ENCODE measurements around the gene ACTN3.

ACTN3 gene

GRCh38 chr11:66609721-66610617, 63.3 kb downstream of the ACTN3 start:
- no peak for TF ChIP-seq CTCF (IDR thresholded peaks at IDR 0.05)
- no peak overlapping the region for H3K27ac ChIP-seq

GRCh38 chr11:66612458-66612857, 65.8 kb downstream of the ACTN3 start:
- no peak overlapping the region for H3K9ac ChIP-seq
- TF ChIP-seq CTCF (IDR thresholded peaks at IDR 0.05) = no peak
- peaks cover 2% of the 10 kb centered on the region for H3K79me2 ChIP-seq
- H2AFZ ChIP-seq = no peak overlapping the region
- no peaks in the 10 kb centered on the region for H3K9me3 ChIP-seq (ENCODE audit: control insufficient read depth, low read length)
- H3K4me3 ChIP-seq (ENCODE audit: low read depth, low read length) = no peak overlapping the region
- H3K4me2 ChIP-seq (ENCODE audit: low read length) = no peak overlapping the region
- no peaks in the 10 kb centered on the region for H3K4me1 ChIP-seq
- H3K27ac ChIP-seq = no peak overlapping the region
- no peaks in the 10 kb centered on the region for H3K27me3 ChIP-seq (ENCODE audit: control insufficient read depth, insufficient read depth, low read length)
- H3K36me3 ChIP-seq (ENCODE audit: control insufficient read depth, insufficient read depth, low read length) = no peaks in the 10 kb centered on the region

More at GRCh38 chr11:66609721-66610617, 63.3 kb downstream of the ACTN3 start:
- no peaks in the 10 kb centered on the region for H3K4me1 ChIP-seq
- H3K4me3 ChIP-seq (ENCODE audit: low read depth, low read length) = no peak overlapping the region
- no peaks in the 10 kb centered on the region for H3K27me3 ChIP-seq (ENCODE audit: control insufficient read depth, insufficient read depth, low read length)
- H3K36me3 ChIP-seq (ENCODE audit: control insufficient read depth, insufficient read depth, low read length) = no peaks in the 10 kb centered on the region
- no peak overlapping the region for H3K4me2 ChIP-seq (ENCODE audit: low read length)
- no peaks in the 10 kb centered on the region for H3K79me2 ChIP-seq
- H2AFZ ChIP-seq = no peak overlapping the region
- H3K9ac ChIP-seq = no peak overlapping the region
- H3K9me3 ChIP-seq (ENCODE audit: control insufficient read depth, low read length) = no peaks in the 10 kb centered on the region

Data from parathyroid adenoma (tissue), 2 donors.